DND-41 (cell line): ENCODE measurements around the gene PDE1C.

Experiments
- EZH2 ChIP-seq: IDR thresholded peaks from 3 replicates; pipeline ENCODE4 v1.6.1; 2012; ENCODE audit warnings: borderline replicate concordance, low read depth, mild to moderate bottlenecking, moderate library complexity, low read length, inconsistent platforms; ENCODE audit not compliant: severe bottlenecking
- TF ChIP-seq, protein P1 (sequence below): IDR thresholded peaks from 2 replicates; pipeline ENCODE4 v1.5.1; 2012; ENCODE audit warnings: borderline replicate concordance, low read length, moderate library complexity, mild to moderate bottlenecking; ENCODE audit not compliant: poor library complexity, severe bottlenecking; ENCODE audit errors: extremely low read depth

DNA sequence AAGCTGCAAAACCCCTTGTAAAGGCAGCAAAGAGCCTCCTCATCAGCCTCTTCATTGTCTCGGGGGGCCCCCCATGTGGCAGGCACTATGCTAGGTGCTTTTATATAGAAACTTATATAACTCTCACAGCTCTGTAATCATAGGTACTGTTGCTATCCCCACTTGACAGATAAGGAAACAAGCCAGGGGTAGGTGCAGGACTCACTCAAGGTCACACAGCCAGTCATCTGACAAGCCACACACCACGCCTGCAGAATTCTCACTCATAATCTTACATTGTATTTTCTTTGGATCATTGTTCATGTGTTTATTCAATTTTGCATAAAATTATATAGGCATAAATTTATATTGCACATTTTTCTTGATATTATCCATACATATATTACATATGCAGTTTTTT lies 217.7 kb downstream of the PDE1C start:
- TF ChIP-seq, protein P1, sequence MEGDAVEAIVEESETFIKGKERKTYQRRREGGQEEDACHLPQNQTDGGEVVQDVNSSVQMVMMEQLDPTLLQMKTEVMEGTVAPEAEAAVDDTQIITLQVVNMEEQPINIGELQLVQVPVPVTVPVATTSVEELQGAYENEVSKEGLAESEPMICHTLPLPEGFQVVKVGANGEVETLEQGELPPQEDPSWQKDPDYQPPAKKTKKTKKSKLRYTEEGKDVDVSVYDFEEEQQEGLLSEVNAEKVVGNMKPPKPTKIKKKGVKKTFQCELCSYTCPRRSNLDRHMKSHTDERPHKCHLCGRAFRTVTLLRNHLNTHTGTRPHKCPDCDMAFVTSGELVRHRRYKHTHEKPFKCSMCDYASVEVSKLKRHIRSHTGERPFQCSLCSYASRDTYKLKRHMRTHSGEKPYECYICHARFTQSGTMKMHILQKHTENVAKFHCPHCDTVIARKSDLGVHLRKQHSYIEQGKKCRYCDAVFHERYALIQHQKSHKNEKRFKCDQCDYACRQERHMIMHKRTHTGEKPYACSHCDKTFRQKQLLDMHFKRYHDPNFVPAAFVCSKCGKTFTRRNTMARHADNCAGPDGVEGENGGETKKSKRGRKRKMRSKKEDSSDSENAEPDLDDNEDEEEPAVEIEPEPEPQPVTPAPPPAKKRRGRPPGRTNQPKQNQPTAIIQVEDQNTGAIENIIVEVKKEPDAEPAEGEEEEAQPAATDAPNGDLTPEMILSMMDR, result no peak
- TF ChIP-seq EZH2, result no peak
